Loucy (cell line): ENCODE results near the gene EP400.

Experiments used
- H2AFZ ChIP-seq: fragments of 200-600 bp; sonication (generic); 2 replicates; pipeline ENCODE4 v1.6.0; 2016; ENCODE audit warnings: antibody characterized with exemption, mild to moderate bottlenecking, low read length, moderate library complexity
- H3F3A ChIP-seq: fragments of 200-600 bp; 2 replicates; pipeline ENCODE4 v1.6.0; 2016; ENCODE audit warnings: antibody characterized with exemption, low read depth, mild to moderate bottlenecking
- H3K27me3 ChIP-seq: fragments of 200-600 bp; sonication (generic); 2 replicates; pipeline ENCODE4 v1.6.1; 2014; ENCODE audit warnings: low read length, mild to moderate bottlenecking; ENCODE audit not compliant: insufficient read depth, poor library complexity, severe bottlenecking
- H3K36me3 ChIP-seq: fragments of 200-600 bp; sonication (generic); 2 replicates; pipeline ENCODE4 v1.6.1; 2016; ENCODE audit warnings: low read length; ENCODE audit not compliant: insufficient read depth
- H3K4me1 ChIP-seq: fragments of 200-600 bp; sonication (generic); 2 replicates; pipeline ENCODE4 v1.5.1; 2014; ENCODE audit warnings: low read length, mild to moderate bottlenecking; ENCODE audit not compliant: insufficient read depth, poor library complexity, severe bottlenecking
- H3K4me2 ChIP-seq: fragments of 200-600 bp; sonication (generic); 2 replicates; pipeline ENCODE4 v1.6.0; 2014; ENCODE audit warnings: antibody characterized with exemption, low read length, low read depth, mild to moderate bottlenecking; ENCODE audit not compliant: poor library complexity, severe bottlenecking
- H3K4me3 ChIP-seq: fragments of 200-600 bp; sonication (generic); 2 replicates; pipeline ENCODE4 v1.5.1; 2014; ENCODE audit warnings: low read length, mild to moderate bottlenecking, mixed read lengths; ENCODE audit not compliant: poor library complexity, severe bottlenecking
- H3K79me2 ChIP-seq: fragments of 200-600 bp; sonication (generic); 2 replicates; pipeline ENCODE4 v1.6.1; 2014; ENCODE audit warnings: low read length; ENCODE audit not compliant: insufficient read depth
- H3K9ac ChIP-seq: fragments of 200-600 bp; sonication (generic); 2 replicates; pipeline ENCODE4 v1.6.0; 2014; ENCODE audit warnings: mild to moderate bottlenecking, low read depth, low read length, moderate library complexity; ENCODE audit not compliant: poor library complexity, severe bottlenecking
- H3K9me2 ChIP-seq: fragments of 200-600 bp; sonication (generic); replicated peaks from 2 replicates; pipeline ENCODE4 v1.6.1; 2016; ENCODE audit warnings: low read depth, low read length, mixed read lengths
- H3K9me3 ChIP-seq: fragments of 200-600 bp; sonication (generic); 2 replicates; pipeline ENCODE4 v1.6.1; 2014; ENCODE audit warnings: mild to moderate bottlenecking, antibody characterized with exemption, low read length, low read depth; ENCODE audit not compliant: insufficient read depth
- H4K20me1 ChIP-seq: fragments of 200-600 bp; sonication (generic); 2 replicates; pipeline ENCODE4 v1.6.0; 2014; ENCODE audit warnings: antibody characterized with exemption, low read length, mild to moderate bottlenecking; ENCODE audit not compliant: insufficient read depth, poor library complexity, severe bottlenecking
- EZH2phosphoT487 ChIP-seq: fragments of 200-600 bp; IDR thresholded peaks from 2 replicates; pipeline ENCODE4 v1.6.1; 2018; ENCODE audit warnings: antibody characterized with exemption, mild to moderate bottlenecking, moderate library complexity, borderline replicate concordance
- TF ChIP-seq, protein P1 (sequence below): fragments of 200-600 bp; sonication (generic); conservative IDR thresholded peaks from 2 replicates; pipeline ENCODE4 v1.5.1; 2014; ENCODE audit warnings: mild to moderate bottlenecking, antibody characterized with exemption, low read length

The EP400 gene

DNA sequence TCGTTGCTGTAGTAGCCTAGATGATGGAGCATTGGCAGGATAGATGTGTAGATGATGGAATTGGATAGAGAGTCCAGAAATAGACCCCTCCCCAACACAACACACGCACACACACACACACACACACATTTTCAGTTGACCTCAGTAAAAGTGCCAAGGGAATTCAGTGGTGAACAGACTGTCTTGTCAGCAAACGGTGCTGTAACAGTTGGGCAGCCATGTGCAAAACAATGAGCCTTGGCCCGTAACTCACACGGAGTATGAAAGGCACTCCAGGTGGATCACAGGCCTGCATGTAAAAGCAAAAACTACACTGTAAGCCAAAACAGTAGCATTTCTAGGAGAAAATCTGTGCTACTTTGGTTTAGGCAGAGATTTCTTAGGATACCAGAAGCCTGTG, 106.6 kb downstream of the EP400 start:
- no peaks in the 10 kb centered on the region for H3K4me1 ChIP-seq
- H3K4me2 ChIP-seq, result no peak overlapping the region
- H3K9ac ChIP-seq, result no peak overlapping the region
- peaks cover 76% of the 10 kb centered on the region; the same call in 1 of the 2 replicates for H3K36me3 ChIP-seq
- no peaks in the 10 kb centered on the region for H3K79me2 ChIP-seq
- H3K9me3 ChIP-seq, result no peaks in the 10 kb centered on the region
- no peaks in the 10 kb centered on the region for H3K27me3 ChIP-seq
- no peaks in the 10 kb centered on the region for H4K20me1 ChIP-seq
- H3K9me2 ChIP-seq, result no peaks in the 10 kb centered on the region
- TF ChIP-seq, protein P1, sequence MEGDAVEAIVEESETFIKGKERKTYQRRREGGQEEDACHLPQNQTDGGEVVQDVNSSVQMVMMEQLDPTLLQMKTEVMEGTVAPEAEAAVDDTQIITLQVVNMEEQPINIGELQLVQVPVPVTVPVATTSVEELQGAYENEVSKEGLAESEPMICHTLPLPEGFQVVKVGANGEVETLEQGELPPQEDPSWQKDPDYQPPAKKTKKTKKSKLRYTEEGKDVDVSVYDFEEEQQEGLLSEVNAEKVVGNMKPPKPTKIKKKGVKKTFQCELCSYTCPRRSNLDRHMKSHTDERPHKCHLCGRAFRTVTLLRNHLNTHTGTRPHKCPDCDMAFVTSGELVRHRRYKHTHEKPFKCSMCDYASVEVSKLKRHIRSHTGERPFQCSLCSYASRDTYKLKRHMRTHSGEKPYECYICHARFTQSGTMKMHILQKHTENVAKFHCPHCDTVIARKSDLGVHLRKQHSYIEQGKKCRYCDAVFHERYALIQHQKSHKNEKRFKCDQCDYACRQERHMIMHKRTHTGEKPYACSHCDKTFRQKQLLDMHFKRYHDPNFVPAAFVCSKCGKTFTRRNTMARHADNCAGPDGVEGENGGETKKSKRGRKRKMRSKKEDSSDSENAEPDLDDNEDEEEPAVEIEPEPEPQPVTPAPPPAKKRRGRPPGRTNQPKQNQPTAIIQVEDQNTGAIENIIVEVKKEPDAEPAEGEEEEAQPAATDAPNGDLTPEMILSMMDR, result no peak
- TF ChIP-seq EZH2phosphoT487, result no peak
- no peak overlapping the region for H2AFZ ChIP-seq
- no peak overlapping the region for H3K4me3 ChIP-seq
- no peaks in the 10 kb centered on the region for H3F3A ChIP-seq

DNA sequence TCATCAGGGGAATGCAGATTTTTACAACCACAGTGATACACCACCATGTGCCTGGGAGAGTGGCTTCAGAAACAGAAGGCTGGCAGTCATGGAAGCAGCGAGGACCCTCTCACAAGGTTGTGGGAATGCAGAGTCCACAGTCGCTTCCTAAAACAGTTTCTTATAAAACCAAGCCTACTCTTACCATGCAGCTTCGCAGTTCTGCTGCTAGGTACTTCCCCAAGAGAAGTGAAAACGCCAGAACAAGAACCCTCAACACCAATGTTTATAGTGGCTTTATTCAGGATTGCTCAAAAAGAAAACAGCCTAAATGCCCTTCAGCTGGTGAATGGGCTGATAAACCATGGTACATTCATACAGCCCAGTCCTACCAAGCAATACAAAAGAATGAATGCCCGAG, 107.2 kb downstream of the EP400 start:
- peaks cover 73% of the 10 kb centered on the region; the same call in 1 of the 2 replicates for H3K36me3 ChIP-seq
- TF ChIP-seq, protein P1, result no peak
- TF ChIP-seq EZH2phosphoT487, result no peak
- no peak overlapping the region for H3K9ac ChIP-seq
- no peaks in the 10 kb centered on the region for H3K9me3 ChIP-seq
- H3K9me2 ChIP-seq, result no peaks in the 10 kb centered on the region
- no peaks in the 10 kb centered on the region for H4K20me1 ChIP-seq
- no peak overlapping the region for H3K4me2 ChIP-seq
- H2AFZ ChIP-seq, result no peak overlapping the region
- H3K27me3 ChIP-seq, result no peaks in the 10 kb centered on the region
- no peaks in the 10 kb centered on the region for H3K79me2 ChIP-seq
- no peaks in the 10 kb centered on the region for H3F3A ChIP-seq
- no peaks in the 10 kb centered on the region for H3K4me1 ChIP-seq
- H3K4me3 ChIP-seq, result no peak overlapping the region

DNA sequence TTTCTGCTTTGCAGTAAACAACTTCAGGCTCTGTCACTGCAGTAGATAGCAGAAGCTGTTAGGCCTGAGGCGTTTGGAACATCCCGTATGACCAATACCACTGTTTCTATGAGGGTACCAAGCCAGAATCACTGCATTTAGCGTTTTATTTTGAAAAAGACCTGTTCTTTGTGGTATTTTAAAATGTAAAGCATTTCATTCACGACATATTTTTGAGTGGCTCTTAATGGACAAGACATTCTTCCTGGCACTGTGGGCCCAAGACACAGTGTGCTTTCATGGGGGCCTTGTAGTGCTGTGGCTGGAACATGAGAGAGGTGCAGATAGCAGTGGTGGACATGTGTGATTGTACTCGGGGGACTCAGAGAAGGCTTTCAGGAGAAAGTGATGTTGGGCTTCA, 107.9 kb downstream of the EP400 start:
- H3F3A ChIP-seq, result no peaks in the 10 kb centered on the region
- peaks cover 71% of the 10 kb centered on the region; the same call in 1 of the 2 replicates for H3K36me3 ChIP-seq
- H3K4me3 ChIP-seq, result no peak overlapping the region
- no peaks in the 10 kb centered on the region for H3K9me3 ChIP-seq
- no peak overlapping the region for H3K4me2 ChIP-seq
- no peak overlapping the region for H3K9ac ChIP-seq
- H2AFZ ChIP-seq, result no peak overlapping the region
- no peaks in the 10 kb centered on the region for H3K27me3 ChIP-seq
- H3K4me1 ChIP-seq, result no peaks in the 10 kb centered on the region
- H4K20me1 ChIP-seq, result no peaks in the 10 kb centered on the region
- H3K9me2 ChIP-seq, result no peaks in the 10 kb centered on the region
- no peak for TF ChIP-seq EZH2phosphoT487
- TF ChIP-seq, protein P1, result no peak
- no peaks in the 10 kb centered on the region for H3K79me2 ChIP-seq
